Ishikawa (cell line): Measurements from ENCODE around the gene ZNF440.

ENCODE experiments used
- EGR1 ChIP-seq: IDR thresholded peaks from 2 replicates; pipeline ENCODE4 v1.6.1; 2012
- EP300 ChIP-seq: IDR thresholded peaks from 2 replicates; pipeline ENCODE4 v1.6.1; 2012; ENCODE audit warnings: borderline replicate concordance
- RAD21 ChIP-seq: IDR thresholded peaks from 2 replicates; pipeline ENCODE4 v1.6.1; 2012; ENCODE audit warnings: low read depth
- TAF1 ChIP-seq: IDR thresholded peaks from 2 replicates; pipeline ENCODE4 v1.6.1; 2012; ENCODE audit warnings: low read depth, mild to moderate bottlenecking
- TCF12 ChIP-seq: IDR thresholded peaks from 2 replicates; pipeline ENCODE4 v1.6.1; 2012; ENCODE audit warnings: low read depth
- ZBTB7A ChIP-seq: IDR thresholded peaks from 2 replicates; pipeline ENCODE4 v1.6.1; 2012; ENCODE audit warnings: low read depth

DNA sequence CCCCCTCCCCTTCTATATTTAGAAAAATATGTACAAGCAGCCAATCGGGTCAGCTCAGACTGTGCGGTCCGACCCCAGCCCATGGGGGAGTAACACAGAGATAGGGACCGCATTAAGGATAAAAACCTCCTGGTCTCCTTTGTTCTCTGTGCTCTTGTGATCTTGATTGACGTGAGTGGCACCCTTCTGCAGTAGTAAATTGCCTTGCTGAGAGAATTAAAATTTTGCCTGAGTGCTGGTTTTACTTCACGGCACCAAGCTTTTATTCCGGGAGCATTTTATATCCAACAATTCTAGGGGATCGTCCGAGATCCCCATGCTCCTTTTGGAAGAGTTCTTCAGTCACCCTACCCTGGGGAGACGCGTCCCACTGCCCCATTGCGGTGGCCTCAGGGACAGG is 66.5 kb downstream of the ZNF440 start:
- no peak for TF ChIP-seq RAD21
- TF ChIP-seq TAF1, result no peak
- no peak for TF ChIP-seq ZBTB7A
- TF ChIP-seq TCF12, result no peak
- no peak for TF ChIP-seq EGR1
- no peak for TF ChIP-seq EP300
